HG03460 (cell line): ENCODE data around the gene BHMT.

Experiments
- ATAC-seq: cut with Tn5 transposase; IDR thresholded peaks from one replicate; pipeline ENCODE4 v1.9.1; 2021; ENCODE audit not compliant: unreplicated experiment

The BHMT gene

GRCh38 chr5:79111387-79111959 is at the start of gene BHMT:
TSS of gene BHMT (plus strand) at chr5:79111809. CDS start at chr5:79111886, 77 bp downstream.
- no peak for ATAC-seq

- ATAC-seq, result no peak
These were observed 49.2 kb upstream of the BHMT start for GRCh38 chr5:79062436-79062835.

GRCh38 chr5:79069488-79070349 is 41.9 kb upstream of the BHMT start, which contains the start of the genes BHMT2 and DMGDH:
TSS of gene BHMT2 (plus strand) at chr5:79069767. CDS start at chr5:79069783, 16 bp downstream.
TSS of gene DMGDH (minus strand) at chr5:79069674. CDS start at chr5:79069620, 54 bp downstream.
- ATAC-seq, result no peak

GRCh38 chr5:79070350-79070667 is 41.3 kb upstream of the BHMT start:
- no peak for ATAC-seq

GRCh38 chr5:79074641-79075040 is 37.0 kb upstream of the BHMT start:
- ATAC-seq, result no peak

- no peak for ATAC-seq
These were observed 35.8 kb upstream of the BHMT start for GRCh38 chr5:79075646-79076426.

GRCh38 chr5:79076819-79077218 is 34.8 kb upstream of the BHMT start:
- ATAC-seq, result no peak

- ATAC-seq, result no peak
These were observed 33.8 kb upstream of the BHMT start for GRCh38 chr5:79077680-79078365.

GRCh38 chr5:79080804-79081203 is 30.8 kb upstream of the BHMT start:
- ATAC-seq, result no peak

GRCh38 chr5:79081779-79082178 is 29.8 kb upstream of the BHMT start:
- no peak for ATAC-seq

GRCh38 chr5:79086116-79086515 is 25.5 kb upstream of the BHMT start:
- ATAC-seq, result no peak

- no peak for ATAC-seq
These were observed 23.1 kb upstream of the BHMT start for GRCh38 chr5:79088507-79088906.

GRCh38 chr5:79091064-79091463 is 20.5 kb upstream of the BHMT start:
- ATAC-seq, result no peak

- no peak for ATAC-seq
These were observed 17.8 kb upstream of the BHMT start for GRCh38 chr5:79093762-79094161.

GRCh38 chr5:79105868-79106267 is 5.7 kb upstream of the BHMT start:
- ATAC-seq, result no peak

GRCh38 chr5:79107020-79107796 is 4.4 kb upstream of the BHMT start:
- ATAC-seq, result no peak

- ATAC-seq, result no peak
These were observed 3.5 kb upstream of the BHMT start for GRCh38 chr5:79108086-79108485.

GRCh38 chr5:79108792-79109191 is 2.8 kb upstream of the BHMT start:
- no peak for ATAC-seq

GRCh38 chr5:79109527-79110492 is 1.8 kb upstream of the BHMT start:
- ATAC-seq, result no peak
